H9 (cell line): Measurements from ENCODE around the gene TNFSF13B. TPM values are rescaled to one million over a fixed set of nuclear protein-coding genes. Genes with fewer than 3 reads are reported as not detected.

Experiments
- DNase-seq: peaks from one replicate; pipeline ENCODE4 v3.0.0-alpha.2; 2017
- H2AFZ ChIP-seq: one replicate; pipeline ENCODE4 v1.6.1; 2013; ENCODE audit warnings: mild to moderate bottlenecking, low read length, control low read depth, moderate library complexity
- H2AK5ac ChIP-seq: 2 replicates; pipeline ENCODE4 v1.6.1; 2013; ENCODE audit warnings: low read length, control low read depth, mixed read lengths; ENCODE audit not compliant: insufficient read length
- H2BK120ac ChIP-seq: one replicate; pipeline ENCODE4 v1.6.1; 2013; ENCODE audit warnings: low read depth, mild to moderate bottlenecking, low read length, control low read depth, inconsistent platforms; ENCODE audit not compliant: poor library complexity, severe bottlenecking
- H2BK12ac ChIP-seq: 2 replicates; pipeline ENCODE4 v1.6.1; 2013; ENCODE audit warnings: low read length, control low read depth, mixed read lengths, low read depth; ENCODE audit not compliant: insufficient read length
- H2BK15ac ChIP-seq: 2 replicates; pipeline ENCODE4 v1.6.1; 2013; ENCODE audit warnings: low read depth, low read length, control low read depth
- H2BK20ac ChIP-seq: one replicate; pipeline ENCODE4 v1.6.1; 2013; ENCODE audit warnings: low read depth, mild to moderate bottlenecking, low read length, control low read depth, inconsistent platforms; ENCODE audit not compliant: poor library complexity, severe bottlenecking
- H2BK5ac ChIP-seq: 2 replicates; pipeline ENCODE4 v1.6.1; 2013; ENCODE audit warnings: low read length, control low read depth, mixed read lengths; ENCODE audit not compliant: insufficient read length
- H3K14ac ChIP-seq: 2 replicates; pipeline ENCODE4 v1.6.1; 2013; ENCODE audit warnings: low read length, control low read depth; ENCODE audit not compliant: insufficient read depth
- H3K18ac ChIP-seq: 2 replicates; pipeline ENCODE4 v1.6.1; 2013; ENCODE audit warnings: low read depth, mild to moderate bottlenecking, mixed read lengths, low read length, control low read depth; ENCODE audit not compliant: insufficient read length
- H3K23ac ChIP-seq: 2 replicates; pipeline ENCODE4 v1.6.1; 2013; ENCODE audit warnings: low read length, control low read depth, mixed read lengths, low read depth; ENCODE audit not compliant: insufficient read length
- H3K23me2 ChIP-seq: 2 replicates; pipeline ENCODE4 v1.6.1; 2013; ENCODE audit warnings: low read depth, mild to moderate bottlenecking, mixed read lengths, low read length, control low read depth; ENCODE audit not compliant: insufficient read length, poor library complexity, severe bottlenecking
- H3K27ac ChIP-seq: 2 replicates; pipeline ENCODE4 v1.5.1; 2013; ENCODE audit warnings: low read length, control low read depth, mixed read lengths, low read depth; ENCODE audit not compliant: insufficient read length
- H3K27me3 ChIP-seq: 2 replicates; pipeline ENCODE4 v1.6.1; 2013; ENCODE audit warnings: low read length, control low read depth, inconsistent platforms; ENCODE audit not compliant: insufficient read depth
- H3K4ac ChIP-seq: 2 replicates; pipeline ENCODE4 v1.6.1; 2013; ENCODE audit warnings: low read depth, mild to moderate bottlenecking, control low read depth, inconsistent platforms, low read length, moderate library complexity
- H3K4me1 ChIP-seq: 2 replicates; pipeline ENCODE4 v1.6.1; 2013; ENCODE audit warnings: low read length, control low read depth, inconsistent platforms; ENCODE audit not compliant: insufficient read depth
- H3K4me2 ChIP-seq: 2 replicates; pipeline ENCODE4 v1.6.1; 2013; ENCODE audit warnings: low read length, control low read depth, mixed read lengths; ENCODE audit not compliant: insufficient read length, insufficient read depth
- H3K56ac ChIP-seq: 2 replicates; pipeline ENCODE4 v1.6.1; 2013; ENCODE audit warnings: low read depth, mild to moderate bottlenecking, mixed read lengths, low read length, control low read depth; ENCODE audit not compliant: insufficient read length
- H3K79me1 ChIP-seq: 2 replicates; pipeline ENCODE4 v1.6.1; 2013; ENCODE audit warnings: low read depth, mild to moderate bottlenecking, moderate library complexity, low read length, control low read depth, inconsistent platforms; ENCODE audit not compliant: insufficient read depth, poor library complexity, severe bottlenecking
- H3K79me2 ChIP-seq: 2 replicates; pipeline ENCODE4 v1.6.1; 2013; ENCODE audit warnings: low read length, control low read depth, inconsistent platforms; ENCODE audit not compliant: insufficient read depth
- H3K9ac ChIP-seq: 2 replicates; pipeline ENCODE4 v1.6.1; 2013; ENCODE audit warnings: low read length, control low read depth, mixed read lengths; ENCODE audit not compliant: insufficient read length; ENCODE audit errors: extremely low read depth
- H3K9me3 ChIP-seq: one replicate; pipeline ENCODE4 v1.6.1; 2013; ENCODE audit warnings: low read depth, low read length, inconsistent platforms; ENCODE audit not compliant: control insufficient read depth
- H3T11ph ChIP-seq: one replicate; pipeline ENCODE4 v1.6.1; 2013; ENCODE audit warnings: mild to moderate bottlenecking, low read length, control low read depth, inconsistent platforms
- H4K20me1 ChIP-seq: one replicate; pipeline ENCODE4 v1.6.1; 2013; ENCODE audit not compliant: control insufficient read depth, insufficient read length, insufficient read depth
- H4K5ac ChIP-seq: 2 replicates; pipeline ENCODE4 v1.6.1; 2013; ENCODE audit warnings: low read depth, mild to moderate bottlenecking, mixed read lengths, low read length, control low read depth; ENCODE audit not compliant: insufficient read length
- H4K8ac ChIP-seq: replicated peaks from 2 replicates; pipeline ENCODE4 v1.6.1; 2013; ENCODE audit warnings: low read length, control low read depth, mixed read lengths, low read depth; ENCODE audit not compliant: insufficient read length
- H4K91ac ChIP-seq: 2 replicates; pipeline ENCODE4 v1.6.1; 2013; ENCODE audit warnings: low read depth, mild to moderate bottlenecking, moderate library complexity, mixed read lengths, low read length, control low read depth; ENCODE audit not compliant: insufficient read length
- H3K27ac Mint-ChIP-seq, 3 experiments: 2 replicates in 2 of 3; 3 replicates in 1 of 3; pipeline ENCODE4 v1.8.0; 2020 to 2021; ENCODE audit warnings: mixed read lengths in 3 of 3, mild to moderate bottlenecking in 1 of 3, moderate library complexity in 1 of 3
- H3K27me3 Mint-ChIP-seq: 2 replicates; pipeline ENCODE4 v1.8.0; 2021; ENCODE audit warnings: low read depth, mild to moderate bottlenecking, moderate library complexity, mixed read lengths
- H3K36me3 Mint-ChIP-seq, 3 experiments: 2 replicates in 2 of 3; 3 replicates in 1 of 3; pipeline ENCODE4 v1.8.0; 2020 to 2021; ENCODE audit warnings: low read depth in 3 of 3, mixed read lengths in 3 of 3; ENCODE audit not compliant: insufficient read depth in 1 of 3
- H3K4me1 Mint-ChIP-seq, 2 experiments: 2 replicates each; pipeline ENCODE4 v1.8.0; 2020; ENCODE audit warnings: mixed read lengths in 2 of 2
- H3K4me3 Mint-ChIP-seq, 2 experiments: 2 replicates in 1 of 2; 3 replicates in 1 of 2; pipeline ENCODE4 v1.8.0; 2020 to 2021; ENCODE audit warnings: mild to moderate bottlenecking in 2 of 2, mixed read lengths in 2 of 2, moderate library complexity in 1 of 2
- H3K9me3 Mint-ChIP-seq, 2 experiments: 2 replicates in 1 of 2; 3 replicates in 1 of 2; pipeline ENCODE4 v1.8.0; 2020; ENCODE audit warnings: mild to moderate bottlenecking in 2 of 2, mixed read lengths in 2 of 2, moderate library complexity in 1 of 2
- WGBS: extraction: QIAGEN DNeasy Blood & Tissue Kit; methylation state at CpG from one replicate; pipeline ENCODE4 v1.1.7; 2013; ENCODE audit warnings: missing lambda C conversion rate, low lambda C conversion rate, mixed read lengths; ENCODE audit not compliant: insufficient read length; ENCODE audit errors: extremely low coverage; 5-methylcytosine and 5-hydroxymethylcytosine counted together
- total RNA-seq: library from RNA; stranded (reverse); gene quantifications from 2 replicates; pipeline ENCODE4 v1.2.1, GENCODE V29; 2021
- TF ChIP-seq, protein P1 (sequence below): fragments of 200-600 bp; sonication (generic); conservative IDR thresholded peaks from 3 replicates; pipeline ENCODE4 v1.8.0; 2021; ENCODE audit warnings: antibody characterized with exemption, mild to moderate bottlenecking

Gene TNFSF13B
- total RNA-seq, 1 experiment from 2014 or later = 0.31 TPM

DNA sequence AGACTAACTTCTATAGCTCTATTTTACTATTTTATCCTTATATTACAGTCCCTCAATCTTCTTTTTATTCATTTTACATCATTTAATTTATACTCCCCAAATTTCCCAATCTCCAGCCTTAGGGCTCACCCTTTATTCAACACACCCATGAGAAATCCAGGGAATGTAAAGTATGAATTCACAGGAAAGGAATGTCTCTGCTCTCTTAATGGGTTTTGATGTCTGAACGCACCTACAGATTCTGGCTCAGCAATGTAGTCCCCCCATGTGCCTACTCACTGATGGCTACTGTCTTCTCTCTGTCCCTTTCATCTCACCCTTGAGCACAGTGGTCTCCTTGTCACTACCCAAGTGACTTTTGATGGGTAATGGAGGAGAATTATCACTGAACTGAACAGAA is 32.8 kb downstream of the TNFSF13B start:
- Histone ChIP-seq H2BK120ac (no peak overlapping the region), H3K27me3 (no peaks in the 10 kb centered on the region), H2BK20ac (no peak overlapping the region), H3K23ac (no peak overlapping the region), H3K27ac (no peak overlapping the region), H3K4me2 (no peak overlapping the region), H3K79me2 (no peaks in the 10 kb centered on the region), H4K5ac (no peak overlapping the region), H3K79me1 (no peaks in the 10 kb centered on the region), H3K18ac (no peak overlapping the region), H3K9ac (no peak overlapping the region), H2BK15ac (no peak overlapping the region), H4K20me1 (no peaks in the 10 kb centered on the region), H3K9me3 (no peaks in the 10 kb centered on the region), H3K4me1 (peaks cover 2% of the 10 kb centered on the region; the same call in 1 of the 2 replicates), H2AK5ac (no peak overlapping the region), H2AFZ (no peak overlapping the region), H3T11ph (no peak overlapping the region), H2BK12ac (no peak overlapping the region), H4K8ac (no peak overlapping the region), H4K91ac (no peak overlapping the region), H3K56ac (no peak overlapping the region), H3K23me2 (no peaks in the 10 kb centered on the region), H3K4ac (no peak overlapping the region), H3K14ac (no peak overlapping the region), H2BK5ac (no peak overlapping the region)
- TF ChIP-seq, protein P1, sequence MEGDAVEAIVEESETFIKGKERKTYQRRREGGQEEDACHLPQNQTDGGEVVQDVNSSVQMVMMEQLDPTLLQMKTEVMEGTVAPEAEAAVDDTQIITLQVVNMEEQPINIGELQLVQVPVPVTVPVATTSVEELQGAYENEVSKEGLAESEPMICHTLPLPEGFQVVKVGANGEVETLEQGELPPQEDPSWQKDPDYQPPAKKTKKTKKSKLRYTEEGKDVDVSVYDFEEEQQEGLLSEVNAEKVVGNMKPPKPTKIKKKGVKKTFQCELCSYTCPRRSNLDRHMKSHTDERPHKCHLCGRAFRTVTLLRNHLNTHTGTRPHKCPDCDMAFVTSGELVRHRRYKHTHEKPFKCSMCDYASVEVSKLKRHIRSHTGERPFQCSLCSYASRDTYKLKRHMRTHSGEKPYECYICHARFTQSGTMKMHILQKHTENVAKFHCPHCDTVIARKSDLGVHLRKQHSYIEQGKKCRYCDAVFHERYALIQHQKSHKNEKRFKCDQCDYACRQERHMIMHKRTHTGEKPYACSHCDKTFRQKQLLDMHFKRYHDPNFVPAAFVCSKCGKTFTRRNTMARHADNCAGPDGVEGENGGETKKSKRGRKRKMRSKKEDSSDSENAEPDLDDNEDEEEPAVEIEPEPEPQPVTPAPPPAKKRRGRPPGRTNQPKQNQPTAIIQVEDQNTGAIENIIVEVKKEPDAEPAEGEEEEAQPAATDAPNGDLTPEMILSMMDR = no peak
- Mint-ChIP-seq H3K27me3 (no peaks in the 10 kb centered on the region), H3K4me1 (no peaks in the 10 kb centered on the region), H3K4me3 (no peak overlapping the region), H3K36me3 (no peaks in the 10 kb centered on the region), H3K27ac (no peak overlapping the region), H3K9me3 (no peaks in the 10 kb centered on the region; a peak in 1 of 5 replicates)
- DNase-seq = no peak
- no CpG with 5 or more reads among the region's 1 CpG for WGBS
